ENCODE measurements around the gene CHST7.

The CHST7 gene

GRCh38 chrX:46582966-46583365 lies 9.4 kb downstream of the CHST7 start:
- Histone ChIP-seq H3K27me3 (ENCODE audit: insufficient read depth, poor library complexity, severe bottlenecking) (no peaks in the 10 kb centered on the region), H3K27ac (replicated peaks) (no peak overlapping the region), H3K4me3 (replicated peaks; ENCODE audit: insufficient read depth, low read length) (no peak overlapping the region)
- TF ChIP-seq SPI1 (IDR thresholded peaks at IDR 0.05; ENCODE audit: borderline replicate concordance, low read depth): no peak
- TF ChIP-seq REST (IDR thresholded peaks at IDR 0.05; ENCODE audit: insufficient replicate concordance, low read depth): no peak
- TF ChIP-seq GABPA (IDR thresholded peaks at IDR 0.05; ENCODE audit: low read depth): no peak
- TF ChIP-seq, protein P1, sequence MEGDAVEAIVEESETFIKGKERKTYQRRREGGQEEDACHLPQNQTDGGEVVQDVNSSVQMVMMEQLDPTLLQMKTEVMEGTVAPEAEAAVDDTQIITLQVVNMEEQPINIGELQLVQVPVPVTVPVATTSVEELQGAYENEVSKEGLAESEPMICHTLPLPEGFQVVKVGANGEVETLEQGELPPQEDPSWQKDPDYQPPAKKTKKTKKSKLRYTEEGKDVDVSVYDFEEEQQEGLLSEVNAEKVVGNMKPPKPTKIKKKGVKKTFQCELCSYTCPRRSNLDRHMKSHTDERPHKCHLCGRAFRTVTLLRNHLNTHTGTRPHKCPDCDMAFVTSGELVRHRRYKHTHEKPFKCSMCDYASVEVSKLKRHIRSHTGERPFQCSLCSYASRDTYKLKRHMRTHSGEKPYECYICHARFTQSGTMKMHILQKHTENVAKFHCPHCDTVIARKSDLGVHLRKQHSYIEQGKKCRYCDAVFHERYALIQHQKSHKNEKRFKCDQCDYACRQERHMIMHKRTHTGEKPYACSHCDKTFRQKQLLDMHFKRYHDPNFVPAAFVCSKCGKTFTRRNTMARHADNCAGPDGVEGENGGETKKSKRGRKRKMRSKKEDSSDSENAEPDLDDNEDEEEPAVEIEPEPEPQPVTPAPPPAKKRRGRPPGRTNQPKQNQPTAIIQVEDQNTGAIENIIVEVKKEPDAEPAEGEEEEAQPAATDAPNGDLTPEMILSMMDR (IDR thresholded peaks at IDR 0.05; ENCODE audit: insufficient read depth, low read length): no peak
- no peak for TF ChIP-seq POLR2AphosphoS5 (IDR thresholded peaks at IDR 0.05; ENCODE audit: low read depth)
- DNase-seq (ENCODE audit: low read depth in 1 of 2, low spot score in 1 of 2): no peak

DNA sequence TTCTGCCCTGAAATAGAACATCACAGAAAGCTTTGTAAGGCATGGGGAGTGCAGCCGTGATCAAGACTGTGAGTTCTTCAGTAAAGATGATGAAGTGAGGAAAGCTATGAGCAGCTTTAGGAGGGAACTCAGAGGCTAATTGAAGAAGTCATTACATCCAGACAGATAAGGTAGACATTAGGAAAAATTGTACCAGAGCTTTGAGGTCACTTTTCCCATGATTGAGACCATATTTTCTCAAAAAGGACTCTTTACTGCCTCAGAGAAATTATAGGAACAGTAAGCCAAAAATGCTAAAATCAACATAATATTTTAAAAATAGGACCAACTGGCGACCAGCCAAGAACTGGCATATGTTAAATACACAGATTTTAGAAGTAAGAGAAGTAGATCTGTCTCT lies 11.2 kb downstream of the CHST7 start:
- Histone ChIP-seq H3K27ac (replicated peaks) (no peak overlapping the region), H3K4me3 (replicated peaks; ENCODE audit: insufficient read depth, low read length) (no peak overlapping the region), H3K27me3 (ENCODE audit: insufficient read depth, poor library complexity, severe bottlenecking) (no peaks in the 10 kb centered on the region)
- TF ChIP-seq GABPA (IDR thresholded peaks at IDR 0.05; ENCODE audit: low read depth): no peak
- no peak for TF ChIP-seq POLR2AphosphoS5 (IDR thresholded peaks at IDR 0.05; ENCODE audit: low read depth)
- TF ChIP-seq SPI1 (IDR thresholded peaks at IDR 0.05; ENCODE audit: borderline replicate concordance, low read depth): no peak
- TF ChIP-seq, protein P1 (IDR thresholded peaks at IDR 0.05; ENCODE audit: insufficient read depth, low read length): no peak
- TF ChIP-seq REST (IDR thresholded peaks at IDR 0.05; ENCODE audit: insufficient replicate concordance, low read depth): no peak
- DNase-seq (ENCODE audit: low read depth in 1 of 2, low spot score in 1 of 2): no peak

DNA sequence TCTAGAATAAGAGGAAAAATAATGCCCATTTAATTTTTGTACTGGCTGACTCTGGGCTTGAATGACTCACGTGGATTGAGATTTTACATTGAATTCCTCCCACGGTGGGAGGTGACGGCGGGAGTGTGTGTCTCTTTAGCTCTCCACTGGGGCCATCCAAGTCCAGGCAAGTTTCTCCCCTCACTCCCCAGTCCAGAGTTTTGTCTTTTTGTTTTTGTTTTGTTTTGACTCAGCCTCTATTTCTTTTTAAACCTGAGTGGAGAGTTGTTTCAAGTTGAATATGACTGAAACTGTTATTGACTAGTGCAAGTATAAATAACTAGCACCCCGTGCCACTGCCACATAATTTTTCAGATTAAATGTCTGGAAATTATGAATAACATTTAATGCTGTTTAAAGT lies 13.6 kb downstream of the CHST7 start:
- no peak for TF ChIP-seq POLR2AphosphoS5 (IDR thresholded peaks at IDR 0.05; ENCODE audit: low read depth)
- no peak for TF ChIP-seq SPI1 (IDR thresholded peaks at IDR 0.05; ENCODE audit: borderline replicate concordance, low read depth)
- no peak for TF ChIP-seq REST (IDR thresholded peaks at IDR 0.05; ENCODE audit: insufficient replicate concordance, low read depth)
- TF ChIP-seq, protein P1 (IDR thresholded peaks at IDR 0.05; ENCODE audit: insufficient read depth, low read length): no peak
- no peak for TF ChIP-seq GABPA (IDR thresholded peaks at IDR 0.05; ENCODE audit: low read depth)
- Histone ChIP-seq H3K27ac (replicated peaks) (no peak overlapping the region), H3K4me3 (replicated peaks; ENCODE audit: insufficient read depth, low read length) (no peak overlapping the region), H3K27me3 (ENCODE audit: insufficient read depth, poor library complexity, severe bottlenecking) (no peaks in the 10 kb centered on the region)
- no peak for DNase-seq (ENCODE audit: low read depth in 1 of 2, low spot score in 1 of 2)

All from HL-60 (cell line).